GM12875 (cell line): ENCODE results near the gene KCTD17.
A peak's percentile ranks its signal among the peaks of the same experiment; 100 is the strongest.

Source experiments
- H3K4me3 ChIP-seq: one replicate; pipeline ENCODE4 v1.5.1; 2011; ENCODE audit warnings: low read depth, low read length, control low read depth
- TF ChIP-seq, protein P1 (sequence below): IDR thresholded peaks from 2 replicates; pipeline ENCODE4 v1.5.1; 2011; ENCODE audit warnings: low read depth, mild to moderate bottlenecking, control low read depth, inconsistent platforms, low read length, moderate library complexity, borderline replicate concordance; ENCODE audit not compliant: insufficient read depth

KCTD17 gene

DNA sequence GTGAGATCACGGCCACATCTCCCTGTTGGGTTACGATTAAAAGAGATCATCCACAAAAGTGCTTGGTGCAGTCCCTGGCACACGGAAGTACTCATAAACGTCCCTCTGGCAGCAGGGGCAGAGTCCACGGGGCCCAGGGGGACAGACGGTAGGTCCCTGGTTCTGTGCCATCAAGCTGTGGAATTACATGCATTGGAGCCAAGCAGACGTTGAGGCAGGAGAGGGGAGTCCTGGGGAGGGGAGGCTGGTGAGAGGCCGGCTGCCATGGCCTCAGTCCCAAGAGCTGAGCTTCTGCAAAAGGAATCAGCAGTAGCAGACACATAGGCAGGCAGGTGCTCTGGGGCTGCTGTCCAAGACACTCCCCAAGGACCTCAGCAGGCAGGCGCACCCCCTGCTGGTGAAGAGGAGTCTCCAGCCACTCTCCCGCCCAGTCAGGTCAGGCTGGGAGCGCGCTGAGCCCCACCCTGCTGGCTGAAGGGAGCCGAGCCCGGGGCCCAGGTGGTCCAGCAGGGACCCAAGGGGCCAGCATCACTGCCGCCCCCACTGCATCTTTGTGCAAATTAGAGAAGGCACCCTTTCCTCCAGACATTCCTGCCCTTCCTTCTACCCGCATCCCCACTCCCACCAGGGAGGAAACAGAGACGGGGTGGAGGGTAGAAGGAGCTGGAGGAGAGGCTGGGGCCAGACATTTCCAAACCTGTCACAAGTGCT lies 7.6 kb upstream of the KCTD17 start:
- TF ChIP-seq, protein P1, sequence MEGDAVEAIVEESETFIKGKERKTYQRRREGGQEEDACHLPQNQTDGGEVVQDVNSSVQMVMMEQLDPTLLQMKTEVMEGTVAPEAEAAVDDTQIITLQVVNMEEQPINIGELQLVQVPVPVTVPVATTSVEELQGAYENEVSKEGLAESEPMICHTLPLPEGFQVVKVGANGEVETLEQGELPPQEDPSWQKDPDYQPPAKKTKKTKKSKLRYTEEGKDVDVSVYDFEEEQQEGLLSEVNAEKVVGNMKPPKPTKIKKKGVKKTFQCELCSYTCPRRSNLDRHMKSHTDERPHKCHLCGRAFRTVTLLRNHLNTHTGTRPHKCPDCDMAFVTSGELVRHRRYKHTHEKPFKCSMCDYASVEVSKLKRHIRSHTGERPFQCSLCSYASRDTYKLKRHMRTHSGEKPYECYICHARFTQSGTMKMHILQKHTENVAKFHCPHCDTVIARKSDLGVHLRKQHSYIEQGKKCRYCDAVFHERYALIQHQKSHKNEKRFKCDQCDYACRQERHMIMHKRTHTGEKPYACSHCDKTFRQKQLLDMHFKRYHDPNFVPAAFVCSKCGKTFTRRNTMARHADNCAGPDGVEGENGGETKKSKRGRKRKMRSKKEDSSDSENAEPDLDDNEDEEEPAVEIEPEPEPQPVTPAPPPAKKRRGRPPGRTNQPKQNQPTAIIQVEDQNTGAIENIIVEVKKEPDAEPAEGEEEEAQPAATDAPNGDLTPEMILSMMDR = peak; percentile 94
- no peak overlapping the region for H3K4me3 ChIP-seq

DNA sequence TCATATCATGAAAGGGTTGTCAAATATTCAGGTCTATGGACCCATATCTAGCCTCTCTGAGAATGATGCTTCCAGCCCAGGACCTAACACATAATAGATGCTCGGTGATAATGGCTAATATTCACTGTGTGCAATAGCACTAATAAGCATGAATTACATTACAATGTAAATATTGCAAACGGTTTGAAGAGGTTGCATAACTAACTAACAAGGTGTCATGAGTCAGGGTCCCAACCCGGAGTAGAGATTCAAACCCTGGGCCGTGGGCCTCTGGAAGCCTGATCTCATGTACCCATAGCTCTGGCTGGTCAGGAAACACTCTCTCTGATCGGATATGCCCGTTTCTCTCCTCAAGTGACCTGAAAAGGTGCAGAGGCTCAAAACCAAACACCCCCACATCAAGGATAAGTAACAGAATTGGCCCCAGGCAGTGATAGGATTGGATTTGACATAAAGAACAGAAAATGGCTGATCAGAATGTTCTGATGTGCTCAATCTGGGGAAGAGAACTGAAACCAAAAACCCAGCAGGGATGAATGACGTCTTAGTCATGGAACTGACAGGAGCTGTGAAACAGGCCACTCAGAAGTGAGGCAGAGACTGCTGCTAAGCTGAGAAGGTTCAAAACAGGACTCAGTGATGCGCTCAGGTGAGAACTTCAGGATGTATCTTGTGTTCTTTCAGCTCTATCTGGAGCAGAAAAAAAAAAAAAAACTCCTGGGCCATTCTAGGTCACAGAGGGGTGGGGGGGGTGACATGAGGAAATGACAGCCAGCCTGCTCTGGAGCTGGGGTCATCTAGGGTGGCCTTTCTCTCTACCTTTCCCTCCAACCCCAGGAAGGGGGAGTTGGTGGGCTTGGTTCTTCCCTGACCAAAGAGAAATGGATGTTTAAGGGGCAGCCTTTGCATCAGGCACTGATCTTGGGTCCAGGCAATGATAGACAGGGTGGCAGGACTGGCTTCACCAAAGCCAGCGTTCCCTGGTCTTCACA lies 6.6 kb upstream of the KCTD17 start:
- TF ChIP-seq, protein P1 = no peak

DNA sequence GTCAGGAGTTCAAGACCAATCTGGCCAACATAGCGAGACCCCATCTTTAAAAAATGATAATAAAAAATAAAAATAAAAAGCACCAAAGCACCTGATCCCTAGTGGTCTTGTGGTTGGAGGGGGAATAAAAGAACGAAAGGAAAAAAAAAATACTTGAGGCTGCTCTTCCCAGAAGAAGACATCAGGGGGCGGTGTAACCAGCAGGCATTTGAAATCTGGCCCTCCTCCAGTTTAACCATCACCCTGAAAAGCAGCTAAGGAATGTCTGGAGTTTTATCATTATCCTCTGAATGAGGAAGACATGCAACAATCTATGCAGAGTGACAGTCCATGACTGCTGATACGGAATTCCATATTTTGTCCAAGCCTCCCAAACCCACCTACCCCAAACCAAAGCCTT lies 5.6 kb upstream of the KCTD17 start:
- no peak overlapping the region for H3K4me3 ChIP-seq
- TF ChIP-seq, protein P1 = peak; percentile 59; the same call in 1 of the 2 replicates

More for the DNA sequence above, 6.6 kb upstream of the KCTD17 start:
- H3K4me3 ChIP-seq = no peak overlapping the region

DNA sequence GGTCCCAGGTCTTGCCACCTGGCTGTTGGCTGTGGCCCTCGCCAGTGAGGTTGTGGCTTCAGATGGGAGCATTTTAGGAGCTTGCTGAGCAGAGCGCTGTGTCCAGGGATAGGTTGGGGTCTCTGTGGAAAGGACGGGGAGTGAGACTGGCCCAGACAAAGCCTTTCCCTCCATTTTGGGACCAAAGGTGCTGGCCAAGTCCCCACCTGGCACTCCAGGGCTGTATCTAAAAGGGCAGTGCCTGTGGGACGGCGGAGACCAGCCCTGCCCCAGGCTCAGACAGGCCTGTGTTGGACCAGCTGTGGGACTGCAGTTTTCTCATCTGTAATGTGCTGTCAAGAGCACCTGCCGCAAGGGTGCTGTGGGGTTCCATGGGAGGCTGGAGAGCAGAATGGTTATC lies 5.0 kb upstream of the KCTD17 start:
- TF ChIP-seq, protein P1 = no peak
- no peak overlapping the region for H3K4me3 ChIP-seq

DNA sequence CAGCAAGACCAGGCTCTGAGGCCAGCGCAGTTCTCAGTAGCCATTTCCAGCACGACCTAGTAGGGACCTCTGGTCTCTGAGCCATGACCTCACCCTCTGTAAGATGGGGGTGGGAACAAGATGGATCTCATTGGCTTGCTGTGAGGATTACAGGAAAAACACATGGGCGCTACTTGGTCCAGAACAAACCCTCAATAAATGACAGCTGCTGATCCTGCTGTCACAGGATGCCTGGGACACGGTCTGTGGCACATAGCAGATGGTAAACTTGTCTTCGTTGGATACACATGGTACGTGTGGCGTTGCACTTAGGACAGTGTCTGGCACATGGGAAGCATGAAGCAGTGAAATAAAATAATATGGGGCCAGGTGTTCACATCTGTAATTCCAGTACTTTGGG lies 4.5 kb upstream of the KCTD17 start:
- TF ChIP-seq, protein P1 = no peak
- H3K4me3 ChIP-seq = no peak overlapping the region

DNA sequence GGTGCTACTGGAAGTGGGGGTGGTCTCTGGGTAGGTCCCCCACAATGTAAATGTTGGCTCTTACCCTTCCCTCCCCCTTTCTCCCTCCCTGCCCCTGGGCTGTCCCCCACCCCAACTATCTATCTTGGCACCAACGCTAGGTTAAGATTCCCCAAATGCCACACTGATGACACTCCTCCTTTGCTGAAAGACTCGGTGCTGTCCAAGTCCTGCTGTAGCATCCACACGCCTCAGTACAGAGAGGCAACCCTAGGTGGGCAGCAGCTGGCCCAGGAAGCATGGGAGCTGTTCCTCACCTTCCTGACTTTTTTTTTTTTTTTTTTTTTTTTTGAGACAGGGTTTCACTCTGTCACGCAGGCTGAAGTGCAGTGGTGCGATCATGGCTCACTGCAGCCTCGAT lies 3.4 kb upstream of the KCTD17 start:
- no peak overlapping the region for H3K4me3 ChIP-seq

More for the DNA sequence above, 3.4 kb upstream of the KCTD17 start:
- TF ChIP-seq, protein P1 = no peak
